Head of caudate nucleus (tissue), 42 donors: ENCODE measurements around the gene HMBS.
A peak's percentile ranks its signal among the peaks of the same experiment; 100 is the strongest.

Experiments
- DNase-seq, 42 donors: peaks; one replicate each; pipeline versions ENCODE4 v3.0.0 to v3.0.0-alpha.2; 2020 to 2021; ENCODE audit warnings: mixed read lengths in 7 of 42
- intact Hi-C: fragments of 100-400 bp; cut with DNase I; formaldehyde crosslinking; loops from one replicate; pipeline ENCODE4 v1.15.0; 2022

HMBS gene

GRCh38 chr11:119062779-119063178, 21.9 kb upstream of the HMBS start:
- intact Hi-C loops = no loop called here
- DNase-seq = no peak

DNA sequence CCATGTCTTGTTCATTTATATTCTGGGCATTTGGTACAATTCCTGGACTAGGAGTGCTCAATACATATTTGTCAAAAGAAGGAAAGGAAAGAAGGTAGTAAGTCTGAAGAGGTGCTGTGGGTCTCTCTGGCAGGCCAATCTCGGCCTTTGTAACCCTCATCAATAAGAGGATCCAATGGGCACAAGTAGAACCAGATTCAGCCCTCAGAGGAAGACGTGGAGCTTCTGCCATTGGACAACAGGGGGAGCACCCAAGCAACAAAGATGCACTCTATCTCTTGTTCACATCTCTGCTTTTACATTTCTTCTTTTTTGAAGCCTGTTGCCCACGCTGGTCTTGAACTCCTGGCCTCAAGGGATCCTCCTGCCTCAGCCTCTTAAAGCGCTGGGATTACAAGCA, 19.3 kb upstream of the HMBS start:
- DNase-seq = no peak
- intact Hi-C loops = no loop called here

GRCh38 chr11:119067371-119068222, 17.1 kb upstream of the HMBS start, which contains the start of gene VPS11:
Gene VPS11 (plus strand): TSS chr11:119067818. CDS start chr11:119067824, 6 bp downstream.
- DNase-seq = peak; percentile 94 to 100 (median 98)
- intact Hi-C loops = no loop called here

- DNase-seq = no peak
- intact Hi-C loops = no loop called here
Observed at GRCh38 chr11:119077839-119078238, 6.8 kb upstream of the HMBS start.

- DNase-seq = no peak
- intact Hi-C loops = no loop called here
Observed at GRCh38 chr11:119078675-119079420, 5.8 kb upstream of the HMBS start.

- DNase-seq = peak in 34 of 42 donors; percentile 41 to 88 (median 69)
Observed at GRCh38 chr11:119081682-119082260, 2.9 kb upstream of the HMBS start.

GRCh38 chr11:119085437-119085847, 761 bp downstream of the HMBS start:
- peak in 3 of 42 donors; percentile 21 to 54 (median 33) for DNase-seq
- intact Hi-C loops = no loop called here

More at GRCh38 chr11:119081682-119082260, 2.9 kb upstream of the HMBS start:
- intact Hi-C loops = no loop called here

- intact Hi-C loops = no loop called here
- DNase-seq = no peak
Observed at GRCh38 chr11:119087123-119087522, 2.4 kb downstream of the HMBS start.

GRCh38 chr11:119087747-119088241, 3.1 kb downstream of the HMBS start:
- intact Hi-C loops = no loop called here
- DNase-seq = no peak

DNA sequence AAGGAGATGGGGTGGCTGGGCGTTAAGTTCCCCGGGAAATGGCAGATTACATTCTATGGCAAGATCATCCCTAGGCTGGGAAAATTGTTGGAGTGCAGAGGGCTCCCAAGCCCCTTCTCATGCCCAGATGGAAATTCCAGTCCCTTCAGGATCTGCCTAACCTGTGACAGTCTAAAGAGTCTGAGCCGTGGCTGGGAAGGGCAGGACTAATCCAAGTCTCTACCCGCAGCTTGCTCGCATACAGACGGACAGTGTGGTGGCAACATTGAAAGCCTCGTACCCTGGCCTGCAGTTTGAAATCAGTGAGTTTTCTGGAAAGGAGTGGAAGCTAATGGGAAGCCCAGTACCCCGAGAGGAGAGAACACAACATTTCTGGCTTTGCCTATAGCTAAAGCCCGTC, 3.7 kb downstream of the HMBS start:
- intact Hi-C loops = no loop called here
- no peak for DNase-seq

- no peak for DNase-seq
- intact Hi-C loops = no loop called here
Observed at GRCh38 chr11:119089319-119089718, 4.6 kb downstream of the HMBS start.

GRCh38 chr11:119091178-119091577, 6.5 kb downstream of the HMBS start:
- intact Hi-C loops = no loop called here
- no peak for DNase-seq

GRCh38 chr11:119091966-119092879, 7.5 kb downstream of the HMBS start:
- no peak for DNase-seq
- intact Hi-C loops = no loop called here

DNA sequence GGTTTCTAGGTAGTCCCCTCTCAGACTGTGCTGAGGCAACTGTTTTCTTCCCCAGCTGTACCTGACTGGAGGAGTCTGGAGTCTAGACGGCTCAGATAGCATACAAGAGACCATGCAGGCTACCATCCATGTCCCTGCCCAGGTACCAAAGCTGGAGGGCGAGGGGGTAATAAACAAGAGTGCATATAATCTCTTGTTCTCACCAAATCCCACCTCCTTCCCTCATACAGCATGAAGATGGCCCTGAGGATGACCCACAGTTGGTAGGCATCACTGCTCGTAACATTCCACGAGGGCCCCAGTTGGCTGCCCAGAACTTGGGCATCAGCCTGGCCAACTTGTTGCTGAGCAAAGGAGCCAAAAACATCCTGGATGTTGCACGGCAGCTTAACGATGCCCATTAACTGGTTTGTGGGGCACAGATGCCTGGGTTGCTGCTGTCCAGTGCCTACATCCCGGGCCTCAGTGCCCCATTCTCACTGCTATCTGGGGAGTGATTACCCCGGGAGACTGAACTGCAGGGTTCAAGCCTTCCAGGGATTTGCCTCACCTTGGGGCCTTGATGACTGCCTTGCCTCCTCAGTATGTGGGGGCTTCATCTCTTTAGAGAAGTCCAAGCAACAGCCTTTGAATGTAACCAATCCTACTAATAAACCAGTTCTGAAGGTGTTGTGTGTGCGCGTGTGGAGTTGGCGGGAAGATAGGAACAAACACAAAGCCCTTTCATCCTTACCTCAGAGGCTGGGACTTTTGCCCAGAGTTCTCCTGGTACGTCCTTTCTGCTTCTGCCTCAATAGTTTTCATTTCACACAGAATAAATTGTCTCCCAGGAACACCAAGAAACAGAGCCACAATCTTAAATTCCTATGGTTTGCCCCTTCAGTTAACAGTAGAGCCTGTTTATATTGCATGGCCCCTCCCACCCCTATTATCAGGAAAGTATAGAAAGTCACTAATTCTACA, 8.5 kb downstream of the HMBS start:
- no peak for DNase-seq
- intact Hi-C loops = no loop called here

DNA sequence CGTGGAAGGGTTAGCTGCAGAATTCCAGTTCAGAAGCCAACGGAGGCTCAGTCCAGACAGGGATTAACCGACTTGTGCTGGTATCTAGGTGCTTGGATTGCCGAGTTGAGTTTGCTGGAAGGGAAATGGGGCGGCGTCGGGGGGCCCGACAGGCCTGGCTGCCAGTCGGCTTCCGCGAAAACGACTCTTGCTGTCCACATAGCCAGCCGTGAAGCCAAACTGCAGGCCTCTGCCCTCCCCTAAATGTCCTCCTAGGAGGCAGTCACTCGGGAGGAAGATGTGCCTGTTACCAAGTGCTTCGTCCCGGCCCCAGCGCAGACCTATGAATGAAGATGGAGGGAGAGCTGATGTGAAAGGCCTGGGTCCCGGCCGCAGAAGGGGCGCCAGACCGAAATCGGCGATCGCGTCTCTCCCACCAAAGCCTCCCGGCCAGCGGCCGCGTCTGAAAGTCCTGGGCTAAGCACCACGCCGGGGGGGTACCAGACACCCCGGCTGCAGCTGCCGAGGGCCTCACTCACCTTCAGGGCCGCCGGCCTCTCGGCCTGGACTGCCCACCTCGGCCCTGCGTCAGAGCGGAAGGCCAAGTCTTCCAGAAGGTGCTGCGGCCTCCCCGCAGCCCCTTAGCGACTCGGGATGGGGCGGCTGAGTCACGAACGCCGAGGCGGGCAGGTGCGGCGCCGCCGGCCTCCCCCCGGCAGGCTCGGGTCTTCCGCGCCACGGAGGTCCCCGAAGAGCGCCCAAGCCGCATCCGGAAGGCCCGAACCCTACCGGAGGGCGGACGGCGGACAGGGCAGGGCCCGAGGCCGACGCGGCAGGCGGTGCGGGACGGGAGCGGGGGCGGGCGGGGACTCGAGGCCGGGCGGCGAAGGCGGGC, 9.5 kb downstream of the HMBS start:
- intact Hi-C loops = no loop called here
- peak in 20 of 42 donors; percentile 27 to 66 (median 44) for DNase-seq

GRCh38 chr11:119094816-119095065, 10.1 kb downstream of the HMBS start:
- DNase-seq = peak; percentile 69 to 93 (median 85)
- intact Hi-C loops = no loop called here
